DOHH2 (cell line): Measurements from ENCODE around the gene ST8SIA6.

Experiments
- H3F3A ChIP-seq: fragments of 200-600 bp; sonication (generic), shearing (Covaris generic); 2 replicates; pipeline ENCODE4 v1.6.0; 2016; ENCODE audit warnings: antibody characterized with exemption, mild to moderate bottlenecking; ENCODE audit not compliant: control insufficient read depth, insufficient read depth
- H3K27ac ChIP-seq: fragments of 200-600 bp; sonication (generic); 2 replicates; pipeline ENCODE4 v1.5.1; 2014; ENCODE audit warnings: low read depth, mild to moderate bottlenecking, low read length, moderate library complexity
- H3K27me3 ChIP-seq: fragments of 200-600 bp; sonication (generic); 2 replicates; pipeline ENCODE4 v1.6.1; 2014; ENCODE audit warnings: mild to moderate bottlenecking, low read length, mixed read lengths; ENCODE audit not compliant: control insufficient read depth
- H3K36me3 ChIP-seq: fragments of 200-600 bp; sonication (generic); 2 replicates; pipeline ENCODE4 v1.6.1; 2014; ENCODE audit warnings: mild to moderate bottlenecking, low read length, moderate library complexity, mixed read lengths; ENCODE audit not compliant: control insufficient read depth
- H3K4me1 ChIP-seq: fragments of 200-600 bp; sonication (generic); 2 replicates; pipeline ENCODE4 v1.6.1; 2014; ENCODE audit warnings: mild to moderate bottlenecking, low read length, mixed read lengths; ENCODE audit not compliant: control insufficient read depth
- H3K4me2 ChIP-seq: fragments of 200-600 bp; sonication (generic); 2 replicates; pipeline ENCODE4 v1.6.0; 2014; ENCODE audit warnings: mild to moderate bottlenecking, low read length, moderate library complexity
- H3K4me3 ChIP-seq: fragments of 200-600 bp; sonication (generic); 2 replicates; pipeline ENCODE4 v1.5.1; 2014; ENCODE audit warnings: mild to moderate bottlenecking, low read length, mixed read lengths
- H3K79me2 ChIP-seq: fragments of 200-600 bp; sonication (generic); 2 replicates; pipeline ENCODE4 v1.6.1; 2014; ENCODE audit warnings: mild to moderate bottlenecking, low read length, mixed read lengths; ENCODE audit not compliant: control insufficient read depth
- H3K9me2 ChIP-seq: fragments of 200-600 bp; sonication (generic); replicated peaks from 2 replicates; pipeline ENCODE4 v1.6.1; 2014; ENCODE audit warnings: mild to moderate bottlenecking, low read length, mixed read lengths; ENCODE audit not compliant: control insufficient read depth
- H3K9me3 ChIP-seq: fragments of 200-600 bp; sonication (generic); 2 replicates; pipeline ENCODE4 v1.6.1; 2014; ENCODE audit warnings: antibody characterized with exemption, low read length, mixed read lengths; ENCODE audit not compliant: control insufficient read depth, insufficient read depth
- H4K20me1 ChIP-seq: fragments of 200-600 bp; sonication (generic); 2 replicates; pipeline ENCODE4 v1.6.0; 2014; ENCODE audit warnings: low read depth, mild to moderate bottlenecking, antibody characterized with exemption, low read length, moderate library complexity; ENCODE audit not compliant: control insufficient read depth, insufficient read depth
- CTCF ChIP-seq: fragments of 200-600 bp; sonication (generic); IDR thresholded peaks from one replicate; pipeline ENCODE4 v1.5.1; 2014; ENCODE audit warnings: antibody characterized with exemption, mild to moderate bottlenecking, low read depth, low read length; ENCODE audit not compliant: poor library complexity, severe bottlenecking
- EZH2phosphoT487 ChIP-seq: fragments of 200-600 bp; sonication (generic); IDR thresholded peaks from 2 replicates; pipeline ENCODE4 v1.6.1; 2017; ENCODE audit warnings: borderline replicate concordance, mild to moderate bottlenecking, antibody characterized with exemption, low read length, moderate library complexity, mixed read lengths

The ST8SIA6 gene

GRCh38 chr10:17387861-17388503 lies 66.4 kb downstream of the ST8SIA6 start:
- H3K27ac ChIP-seq, result no peak overlapping the region

GRCh38 chr10:17386616-17387075 lies 67.7 kb downstream of the ST8SIA6 start:
- TF ChIP-seq EZH2phosphoT487 (no peak), CTCF (no peak)
- Histone ChIP-seq H3K9me3 (no peaks in the 10 kb centered on the region), H3K27me3 (no peaks in the 10 kb centered on the region), H3K4me2 (no peak overlapping the region), H3K4me1 (no peaks in the 10 kb centered on the region), H3K9me2 (no peaks in the 10 kb centered on the region), H3K27ac (no peak overlapping the region), H3K4me3 (no peak overlapping the region), H3F3A (no peaks in the 10 kb centered on the region), H3K79me2 (no peaks in the 10 kb centered on the region), H3K36me3 (no peaks in the 10 kb centered on the region), H4K20me1 (no peaks in the 10 kb centered on the region)

More at GRCh38 chr10:17387861-17388503, 66.4 kb downstream of the ST8SIA6 start:
- no peaks in the 10 kb centered on the region for H3K4me1 ChIP-seq
- TF ChIP-seq EZH2phosphoT487, result no peak
- no peaks in the 10 kb centered on the region for H3K36me3 ChIP-seq
- no peaks in the 10 kb centered on the region for H3K27me3 ChIP-seq
- no peak overlapping the region for H3K4me3 ChIP-seq
- no peaks in the 10 kb centered on the region for H3K79me2 ChIP-seq
- H3K9me2 ChIP-seq, result no peaks in the 10 kb centered on the region
- H3K4me2 ChIP-seq, result no peak overlapping the region
- no peaks in the 10 kb centered on the region for H3F3A ChIP-seq
- no peaks in the 10 kb centered on the region for H4K20me1 ChIP-seq
- no peaks in the 10 kb centered on the region for H3K9me3 ChIP-seq

GRCh38 chr10:17386021-17386420 lies 68.4 kb downstream of the ST8SIA6 start:
- Histone ChIP-seq H4K20me1 (no peaks in the 10 kb centered on the region), H3K36me3 (no peaks in the 10 kb centered on the region), H3K4me1 (no peaks in the 10 kb centered on the region), H3K4me3 (no peak overlapping the region), H3K9me3 (no peaks in the 10 kb centered on the region), H3K27me3 (no peaks in the 10 kb centered on the region), H3K4me2 (no peak overlapping the region), H3K9me2 (no peaks in the 10 kb centered on the region), H3F3A (no peaks in the 10 kb centered on the region), H3K27ac (no peak overlapping the region), H3K79me2 (no peaks in the 10 kb centered on the region)
- no peak for TF ChIP-seq EZH2phosphoT487
- TF ChIP-seq CTCF, result no peak

GRCh38 chr10:17385066-17385465 lies 69.3 kb downstream of the ST8SIA6 start:
- TF ChIP-seq CTCF (no peak), EZH2phosphoT487 (no peak)
- Histone ChIP-seq H3K27me3 (no peaks in the 10 kb centered on the region), H3F3A (no peaks in the 10 kb centered on the region), H4K20me1 (no peaks in the 10 kb centered on the region), H3K79me2 (no peaks in the 10 kb centered on the region), H3K4me1 (no peaks in the 10 kb centered on the region), H3K27ac (no peak overlapping the region), H3K9me3 (no peaks in the 10 kb centered on the region), H3K9me2 (no peaks in the 10 kb centered on the region), H3K4me2 (no peak overlapping the region), H3K36me3 (no peaks in the 10 kb centered on the region), H3K4me3 (no peak overlapping the region)
